H4 (cell line): ENCODE results near the gene KRTAP4-11. TPM values are rescaled to one million over a fixed set of nuclear protein-coding genes. Genes with fewer than 3 reads are reported as not detected.
"Not testable (repeated sequence)": the region's sequence is repeated elsewhere in the genome, so short reads cannot be mapped to it uniquely, and the experiment has no call there.

ENCODE experiments used
- DNase-seq: peaks from one replicate; pipeline ENCODE4 v3.0.0-alpha.2; 2015; ENCODE audit warnings: low spot score
- total RNA-seq: library from RNA; depleted of rRNA; stranded (reverse); fragments of >200 nt; shearing (Covaris generic); gene quantifications from 2 replicates; pipeline ENCODE4 v1.2.3, GENCODE V29; 2014; rRNA removed

Gene KRTAP4-11
- total RNA-seq, 1 experiment from 2014 or later: not detected

GRCh38 chr17:41084100-41084856, 33.9 kb downstream of the KRTAP4-11 start, which contains the start of gene KRTAP4-7:
KRTAP4-7 (plus strand) TSS chr17:41084150; CDS start chr17:41084207, 57 bp downstream.
- DNase-seq: not testable (repeated sequence)

GRCh38 chr17:41083427-41083826, 34.7 kb downstream of the KRTAP4-11 start:
- not testable (repeated sequence) for DNase-seq

- DNase-seq: peak; percentile 16
Observed at GRCh38 chr17:41082626-41083025, 35.5 kb downstream of the KRTAP4-11 start.

GRCh38 chr17:41076788-41077187, 41.4 kb downstream of the KRTAP4-11 start:
- DNase-seq: no peak

GRCh38 chr17:41073676-41074075, 44.5 kb downstream of the KRTAP4-11 start:
- no peak for DNase-seq

- no peak for DNase-seq
Observed at GRCh38 chr17:41071606-41072360, 46.4 kb downstream of the KRTAP4-11 start.

GRCh38 chr17:41069031-41069430, 49.1 kb downstream of the KRTAP4-11 start:
- DNase-seq: no peak

- DNase-seq: no peak
Observed at GRCh38 chr17:41067281-41067680, 50.9 kb downstream of the KRTAP4-11 start.

Other genes starting within 250 kb of the KRTAP4-11 start
- gene KRT20, start 233.1 kb downstream of the KRTAP4-11 start, total RNA-seq: not detected in 2 replicates
- not detected in 2 replicates for gene KRT23, start 180.7 kb downstream of the KRTAP4-11 start, total RNA-seq
- gene KRT39, start 151.4 kb downstream of the KRTAP4-11 start, total RNA-seq: 0.18 TPM in 1 of 2 replicates, not detected in the other
- gene KRT40, start 134.0 kb downstream of the KRTAP4-11 start, total RNA-seq: not detected in 2 replicates
- gene KRTAP3-3, start 124.2 kb downstream of the KRTAP4-11 start, total RNA-seq: not detected in 2 replicates
- gene KRTAP3-2, start 118.5 kb downstream of the KRTAP4-11 start, total RNA-seq: not detected in 2 replicates
- gene KRTAP3-1, start 109.2 kb downstream of the KRTAP4-11 start, total RNA-seq: not detected in 2 replicates
- 0.27 TPM in 1 of 2 replicates, not detected in the other for gene KRTAP1-5, start 91.2 kb downstream of the KRTAP4-11 start, total RNA-seq
- gene KRTAP1-4, start 88.2 kb downstream of the KRTAP4-11 start, total RNA-seq: not detected in 2 replicates
- not detected in 2 replicates for gene KRTAP1-3, start 83.5 kb downstream of the KRTAP4-11 start, total RNA-seq
- gene KRTAP1-1, start 76.9 kb downstream of the KRTAP4-11 start, total RNA-seq: not detected in 2 replicates
- gene KRTAP2-1, start 71.1 kb downstream of the KRTAP4-11 start, total RNA-seq: not detected in 2 replicates
- not detected in 2 replicates for gene KRTAP2-2, start 63.1 kb downstream of the KRTAP4-11 start, total RNA-seq
- 0.21 TPM in 1 of 2 replicates, not detected in the other for gene KRTAP2-3, start 58.3 kb downstream of the KRTAP4-11 start, total RNA-seq
- not detected in 2 replicates for gene KRTAP2-4, start 52.5 kb downstream of the KRTAP4-11 start, total RNA-seq
- not detected in 2 replicates for gene KRTAP4-7, start 34.2 kb downstream of the KRTAP4-11 start, total RNA-seq
- gene KRTAP4-8, start 20.2 kb downstream of the KRTAP4-11 start, total RNA-seq: not detected in 2 replicates
- not detected in 2 replicates for gene KRTAP4-16, start 16.2 kb downstream of the KRTAP4-11 start, total RNA-seq
- gene KRTAP4-9, start 13.0 kb downstream of the KRTAP4-11 start, total RNA-seq: not detected in 2 replicates
- gene KRTAP4-12, start 5.8 kb upstream of the KRTAP4-11 start, total RNA-seq: not detected in 2 replicates
- not detected in 2 replicates for gene KRTAP4-6, start 22.2 kb upstream of the KRTAP4-11 start, total RNA-seq
- gene KRTAP4-5, start 31.5 kb upstream of the KRTAP4-11 start, total RNA-seq: not detected in 2 replicates
- gene KRTAP4-4, start 42.4 kb upstream of the KRTAP4-11 start, total RNA-seq: not detected in 2 replicates
- not detected in 2 replicates for gene KRTAP4-3, start 49.8 kb upstream of the KRTAP4-11 start, total RNA-seq
- gene KRTAP4-2, start 59.8 kb upstream of the KRTAP4-11 start, total RNA-seq: not detected in 2 replicates
- gene KRTAP4-1, start 66.5 kb upstream of the KRTAP4-11 start, total RNA-seq: not detected in 2 replicates
- gene KRTAP9-1, start 71.5 kb upstream of the KRTAP4-11 start, total RNA-seq: not detected in 2 replicates
- not detected in 2 replicates for gene KRTAP9-2, start 108.3 kb upstream of the KRTAP4-11 start, total RNA-seq
- not detected in 2 replicates for gene KRTAP9-3, start 114.1 kb upstream of the KRTAP4-11 start, total RNA-seq
- not detected in 2 replicates for gene KRTAP9-8, start 119.6 kb upstream of the KRTAP4-11 start, total RNA-seq
- not detected in 2 replicates for gene KRTAP9-4, start 131.3 kb upstream of the KRTAP4-11 start, total RNA-seq
- gene KRTAP9-9, start 137.0 kb upstream of the KRTAP4-11 start, total RNA-seq: not detected in 2 replicates
- gene KRTAP9-6, start 147.0 kb upstream of the KRTAP4-11 start, total RNA-seq: not detected in 2 replicates
- gene KRTAP9-7, start 157.3 kb upstream of the KRTAP4-11 start, total RNA-seq: not detected in 2 replicates
- not detected in 2 replicates for gene KRTAP29-1, start 184.5 kb upstream of the KRTAP4-11 start, total RNA-seq
- gene KRTAP16-1, start 190.9 kb upstream of the KRTAP4-11 start, total RNA-seq: not detected in 2 replicates
- not detected in 2 replicates for gene KRTAP17-1, start 197.3 kb upstream of the KRTAP4-11 start, total RNA-seq
- gene KRT33A, start 232.5 kb upstream of the KRTAP4-11 start, total RNA-seq: not detected in 2 replicates